GM18867 (cell line): ENCODE data around the gene C15orf61.

ENCODE experiments used
- ATAC-seq: cut with Tn5 transposase; IDR thresholded peaks from one replicate; pipeline ENCODE4 v1.9.1; 2021; ENCODE audit warnings: mild to moderate bottlenecking, moderate library complexity; ENCODE audit not compliant: unreplicated experiment

The C15orf61 gene

GRCh38 chr15:67521029-67521782, at the start of gene C15orf61:
Gene C15orf61, plus strand, starts transcription at chr15:67521131. Its CDS starts 118 bp downstream, at chr15:67521249.
- ATAC-seq: peak; percentile 80

DNA sequence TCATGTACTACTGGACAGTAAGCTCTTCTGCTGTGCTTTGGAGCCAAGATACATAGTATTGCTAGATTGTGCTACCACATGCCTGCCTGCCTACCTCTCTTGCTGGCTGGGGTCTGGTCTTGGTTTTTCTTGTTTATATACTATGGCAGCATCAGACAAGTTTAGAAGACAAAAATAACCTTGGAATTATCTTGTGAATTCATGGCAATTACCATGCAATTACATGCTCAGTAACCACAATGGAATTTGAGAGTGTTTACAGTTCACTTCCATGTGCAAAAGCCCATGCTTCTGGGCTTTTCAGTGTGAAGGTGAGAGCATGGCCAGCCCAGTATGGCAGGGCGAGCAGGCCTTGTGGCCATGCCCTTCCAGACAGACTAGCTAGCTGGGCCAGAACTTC, 48.0 kb upstream of the C15orf61 start:
- ATAC-seq: no peak

DNA sequence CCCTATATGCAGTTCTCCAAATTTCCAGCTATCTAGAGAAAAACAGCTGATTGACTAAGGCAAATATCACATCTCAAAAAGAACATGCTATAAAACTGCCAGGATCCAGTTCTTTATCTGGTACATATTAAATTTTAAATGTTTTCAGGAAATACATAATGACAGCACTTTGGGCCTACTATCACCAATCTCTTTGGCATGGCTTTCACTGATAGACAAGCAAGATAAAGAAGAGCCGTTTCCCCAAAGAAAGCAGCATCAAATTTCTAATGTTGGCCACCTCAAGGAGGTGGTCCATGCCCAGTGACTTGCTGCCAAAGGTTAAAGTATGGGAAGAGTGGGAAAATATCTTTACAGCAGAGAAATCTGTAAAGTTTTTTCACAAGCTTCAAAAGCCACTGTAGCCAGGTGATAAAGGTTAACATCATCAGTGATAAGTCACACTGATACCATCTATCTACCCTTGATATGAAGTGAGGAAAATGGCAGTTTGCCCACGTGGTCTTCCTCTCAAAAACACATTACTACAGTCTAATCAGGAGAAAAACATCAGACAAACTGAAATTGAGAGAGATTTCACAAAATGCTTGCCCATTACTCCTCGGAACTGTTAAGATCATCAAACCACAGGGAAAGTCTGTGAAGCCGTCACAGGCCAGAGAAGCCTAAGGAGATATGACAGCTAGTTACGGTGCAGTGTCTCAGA, 46.4 kb upstream of the C15orf61 start:
- ATAC-seq: no peak

GRCh38 chr15:67479781-67480505, 41.0 kb upstream of the C15orf61 start:
- no peak for ATAC-seq

- no peak for ATAC-seq
These were observed 40.2 kb upstream of the C15orf61 start for GRCh38 chr15:67480741-67481140.

GRCh38 chr15:67481680-67482079, 39.3 kb upstream of the C15orf61 start:
- ATAC-seq: no peak

DNA sequence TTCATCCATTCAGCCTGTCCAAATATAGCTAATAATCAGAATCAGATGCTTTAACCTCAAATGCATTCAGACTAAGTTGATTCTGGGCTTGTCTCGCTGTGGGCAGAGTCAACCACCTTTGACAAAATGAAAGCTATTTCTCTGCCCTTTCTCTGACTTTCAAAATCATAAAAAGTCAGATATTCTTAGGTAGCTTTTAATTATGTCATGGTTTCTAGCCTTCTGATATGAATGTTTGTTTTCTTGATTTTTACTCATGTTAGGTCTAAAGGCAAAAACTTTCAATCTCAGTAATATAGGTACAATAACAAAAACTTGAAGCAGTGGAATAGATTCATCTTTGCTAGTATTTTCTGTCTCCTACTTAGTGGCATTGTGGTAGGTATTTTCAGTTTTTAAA, 25.3 kb upstream of the C15orf61 start:
- ATAC-seq: no peak

- ATAC-seq: no peak
These were observed 19.6 kb upstream of the C15orf61 start for GRCh38 chr15:67501177-67501835.

DNA sequence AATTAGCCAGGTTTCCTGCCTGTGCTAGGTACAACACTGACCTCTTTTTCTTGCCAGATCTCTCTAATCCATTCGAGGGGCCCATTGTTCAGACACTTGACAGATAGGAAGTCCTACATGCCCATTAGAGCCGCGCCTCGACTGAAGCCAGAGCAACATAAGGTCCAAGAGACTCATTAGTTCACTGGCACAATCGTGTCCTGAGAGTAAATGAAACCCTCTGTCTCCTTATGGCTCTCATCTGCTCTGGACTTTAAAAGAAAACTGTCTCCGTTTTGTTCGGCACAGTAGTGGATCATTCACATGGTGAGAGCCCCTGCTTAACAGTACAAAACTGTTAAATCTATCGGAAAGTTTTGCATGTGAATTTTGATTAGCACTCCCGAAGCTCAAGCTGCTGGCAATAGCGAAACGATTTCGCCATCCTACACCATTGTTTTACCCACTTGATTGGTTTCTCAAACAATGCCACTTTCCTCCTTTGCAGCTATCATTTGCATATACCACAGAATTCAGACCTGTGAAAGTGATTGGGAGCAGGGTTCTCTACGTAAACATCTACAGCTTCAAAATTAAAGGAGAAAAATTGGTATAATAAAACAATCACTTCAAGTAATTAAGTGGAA, 19.0 kb upstream of the C15orf61 start:
- ATAC-seq: no peak

GRCh38 chr15:67504056-67504455, 16.9 kb upstream of the C15orf61 start:
- no peak for ATAC-seq

DNA sequence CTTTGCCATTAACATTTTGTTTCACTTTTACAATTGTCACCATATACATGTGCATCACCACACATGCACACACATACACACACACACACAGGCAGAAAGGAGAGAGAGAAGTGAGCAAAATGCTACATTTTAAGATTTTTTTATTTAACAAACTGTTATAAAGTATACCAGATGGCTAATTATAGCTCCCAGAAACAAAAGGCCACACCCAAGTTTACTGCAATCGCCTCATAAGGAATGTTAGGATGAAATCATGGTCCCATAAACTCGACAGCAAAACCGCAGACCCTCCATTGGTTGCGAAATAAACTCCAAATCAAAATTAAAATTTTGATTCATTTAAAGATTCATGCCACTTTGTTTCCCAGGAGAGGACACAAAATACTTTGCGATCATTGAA, 16.1 kb upstream of the C15orf61 start:
- ATAC-seq: no peak

DNA sequence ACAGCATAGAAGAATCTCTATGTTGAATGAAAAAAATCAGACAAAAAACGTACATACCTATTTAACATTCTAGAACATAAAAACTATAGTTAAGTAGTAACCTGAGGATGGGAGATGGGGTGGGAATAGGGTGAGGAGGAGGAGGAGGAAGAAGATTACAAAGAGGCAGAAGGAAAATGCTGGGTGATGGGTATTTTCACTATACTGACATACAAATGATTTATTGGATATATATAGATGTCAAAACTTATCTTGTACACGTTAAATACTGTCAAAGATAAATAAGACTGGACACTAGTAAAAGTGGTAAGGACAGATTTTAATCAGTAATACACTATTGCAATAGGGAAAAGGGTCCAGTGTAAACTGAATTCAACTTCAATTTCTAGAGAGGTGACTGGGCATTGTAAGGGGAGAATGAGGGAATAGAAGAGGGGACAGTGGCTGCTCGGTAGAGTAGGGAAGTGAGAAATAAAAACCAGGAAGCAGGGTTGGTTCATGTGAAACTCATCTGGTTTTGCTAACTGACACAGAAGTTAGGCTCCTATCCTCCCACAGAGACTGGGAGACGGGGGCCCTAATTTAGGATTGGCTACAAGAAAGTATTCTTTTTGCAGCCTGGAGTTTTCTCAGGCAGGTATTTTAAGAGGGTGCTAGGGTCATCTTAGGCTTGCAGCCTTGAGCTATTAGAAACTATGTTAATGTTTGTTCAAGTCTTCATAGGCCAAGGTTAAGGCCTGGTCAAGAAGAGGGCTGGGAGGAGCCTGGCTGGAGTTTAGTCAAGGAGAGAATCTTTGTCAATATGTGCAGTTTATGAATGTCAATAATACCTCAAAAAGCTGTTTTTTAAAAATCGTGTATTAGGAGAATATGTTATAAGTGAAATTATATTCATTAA, 15.0 kb upstream of the C15orf61 start:
- ATAC-seq: no peak

DNA sequence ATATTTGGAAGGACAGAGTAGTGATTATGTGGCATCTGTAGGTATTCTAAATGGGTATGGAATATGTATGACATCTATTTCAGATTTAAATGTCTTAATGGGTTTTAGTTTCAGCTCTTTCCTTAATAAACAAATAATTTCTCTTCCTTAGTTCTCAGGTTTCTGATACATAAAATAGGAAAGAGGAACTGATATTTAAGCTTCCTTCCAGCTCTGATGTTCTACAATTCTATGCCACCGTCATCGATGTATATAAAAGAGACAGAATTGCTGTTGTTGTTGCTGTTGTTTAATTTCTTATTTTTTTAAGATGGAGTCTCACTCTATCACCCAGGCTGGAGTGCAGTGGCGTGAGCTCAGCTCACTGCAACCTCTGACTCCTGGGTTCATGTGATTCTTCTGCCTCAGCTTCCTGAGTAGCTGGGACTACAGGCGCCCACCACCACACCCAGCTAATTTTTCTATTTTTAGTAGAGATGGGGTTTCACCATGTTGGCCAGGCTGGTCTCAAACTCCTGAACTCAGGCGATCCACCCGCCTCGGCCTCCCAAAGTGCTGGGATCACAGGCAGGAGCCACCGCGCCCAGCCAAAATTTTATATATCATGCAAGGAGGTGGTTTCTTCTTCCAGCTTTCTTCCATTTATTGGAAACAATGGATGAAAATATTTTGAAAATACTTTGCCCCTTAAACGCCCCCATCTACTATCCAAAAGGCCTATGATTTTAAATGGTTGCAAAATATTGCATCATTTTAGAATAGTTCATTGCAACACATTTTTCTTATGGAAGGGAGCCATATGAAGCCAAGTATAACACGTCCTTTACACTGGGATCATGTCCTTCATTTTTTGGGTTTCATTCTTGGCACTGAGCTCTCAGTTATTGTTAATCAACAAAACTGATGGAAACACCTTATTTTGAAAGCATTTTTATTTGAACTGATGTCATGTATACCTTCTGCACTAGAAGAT, 13.9 kb upstream of the C15orf61 start:
- no peak for ATAC-seq

- no peak for ATAC-seq
These were observed 12.5 kb upstream of the C15orf61 start for GRCh38 chr15:67508407-67508806.

GRCh38 chr15:67509918-67510317, 11.0 kb upstream of the C15orf61 start:
- no peak for ATAC-seq

DNA sequence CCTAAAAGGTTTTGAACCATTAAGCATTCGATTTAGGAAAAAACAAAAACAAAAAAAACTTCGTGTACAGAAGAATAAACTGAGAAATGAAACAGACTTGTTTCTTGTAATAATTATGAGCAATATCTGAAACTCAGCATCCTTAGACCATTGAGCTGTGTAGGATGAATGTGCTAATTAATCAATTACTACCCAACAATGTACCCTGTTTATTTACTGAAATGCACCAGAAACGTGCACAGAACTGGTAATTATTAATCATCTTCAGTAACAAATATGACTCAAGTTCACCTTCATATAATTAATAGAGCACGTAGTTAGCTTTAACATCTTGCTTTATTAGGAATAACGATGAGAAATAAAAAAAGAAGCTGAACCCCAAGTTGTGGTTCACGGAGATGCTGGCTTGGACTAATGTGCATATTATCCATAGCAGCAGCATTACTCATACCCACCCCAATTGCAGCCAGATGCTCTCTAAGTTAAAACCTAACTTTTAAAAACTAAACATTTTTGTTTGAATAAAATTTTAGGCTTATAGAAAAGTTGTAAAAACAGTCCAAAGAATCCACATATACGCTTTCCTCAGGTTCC, 10.2 kb upstream of the C15orf61 start:
- ATAC-seq: no peak

DNA sequence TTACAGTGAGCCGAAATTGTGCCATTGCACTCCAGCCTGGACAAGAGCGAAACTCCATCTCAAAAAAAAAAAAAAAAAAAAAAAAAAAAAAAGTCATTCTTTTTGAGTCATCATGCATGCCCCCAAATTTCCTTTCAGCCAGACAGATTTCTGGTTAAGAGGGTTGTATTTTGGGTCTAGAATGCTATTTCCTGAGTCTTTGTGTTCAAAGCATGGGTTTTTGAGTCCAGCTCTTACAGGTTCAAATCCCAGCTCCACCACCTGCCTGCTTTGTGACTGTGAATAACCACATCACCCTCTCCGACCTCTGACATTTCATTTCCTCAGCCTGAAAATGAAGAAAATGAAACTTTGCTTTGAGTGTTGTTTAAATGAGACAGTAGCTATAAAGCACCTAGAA, 9.3 kb upstream of the C15orf61 start:
- no peak for ATAC-seq

DNA sequence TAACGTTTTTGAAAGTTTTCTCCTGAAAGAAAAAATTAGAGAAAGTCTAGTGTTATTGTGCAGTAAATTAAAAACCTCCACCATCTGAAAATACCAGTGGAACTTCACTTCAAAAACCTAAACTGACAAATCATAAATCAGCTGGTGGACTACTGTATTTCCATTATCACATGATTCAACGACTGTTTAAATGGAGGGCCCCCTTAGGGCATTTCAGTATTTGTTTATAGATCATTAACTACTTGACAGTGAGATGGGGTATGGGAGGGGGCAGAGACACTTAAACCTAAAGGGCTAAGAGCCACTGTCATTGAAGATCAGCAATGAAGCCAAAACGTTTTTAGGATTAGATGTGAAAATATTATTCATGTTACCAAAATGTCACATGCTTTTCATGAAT, 8.8 kb upstream of the C15orf61 start:
- no peak for ATAC-seq
